Loucy (cell line): ENCODE data around the gene NDUFAF5.

Experiments
- H2AFZ ChIP-seq: fragments of 200-600 bp; sonication (generic); 2 replicates; pipeline ENCODE4 v1.6.0; 2016; ENCODE audit warnings: antibody characterized with exemption, mild to moderate bottlenecking, low read length, moderate library complexity
- H3F3A ChIP-seq: fragments of 200-600 bp; 2 replicates; pipeline ENCODE4 v1.6.0; 2016; ENCODE audit warnings: antibody characterized with exemption, low read depth, mild to moderate bottlenecking
- H3K27me3 ChIP-seq: fragments of 200-600 bp; sonication (generic); 2 replicates; pipeline ENCODE4 v1.6.1; 2014; ENCODE audit warnings: low read length, mild to moderate bottlenecking; ENCODE audit not compliant: insufficient read depth, poor library complexity, severe bottlenecking
- H3K36me3 ChIP-seq: fragments of 200-600 bp; sonication (generic); 2 replicates; pipeline ENCODE4 v1.6.1; 2016; ENCODE audit warnings: low read length; ENCODE audit not compliant: insufficient read depth
- H3K4me1 ChIP-seq: fragments of 200-600 bp; sonication (generic); 2 replicates; pipeline ENCODE4 v1.5.1; 2014; ENCODE audit warnings: low read length, mild to moderate bottlenecking; ENCODE audit not compliant: insufficient read depth, poor library complexity, severe bottlenecking
- H3K4me2 ChIP-seq: fragments of 200-600 bp; sonication (generic); 2 replicates; pipeline ENCODE4 v1.6.0; 2014; ENCODE audit warnings: antibody characterized with exemption, low read length, low read depth, mild to moderate bottlenecking; ENCODE audit not compliant: poor library complexity, severe bottlenecking
- H3K4me3 ChIP-seq: fragments of 200-600 bp; sonication (generic); 2 replicates; pipeline ENCODE4 v1.5.1; 2014; ENCODE audit warnings: low read length, mild to moderate bottlenecking, mixed read lengths; ENCODE audit not compliant: poor library complexity, severe bottlenecking
- H3K79me2 ChIP-seq: fragments of 200-600 bp; sonication (generic); 2 replicates; pipeline ENCODE4 v1.6.1; 2014; ENCODE audit warnings: low read length; ENCODE audit not compliant: insufficient read depth
- H3K9ac ChIP-seq: fragments of 200-600 bp; sonication (generic); 2 replicates; pipeline ENCODE4 v1.6.0; 2014; ENCODE audit warnings: mild to moderate bottlenecking, low read depth, low read length, moderate library complexity; ENCODE audit not compliant: poor library complexity, severe bottlenecking
- H3K9me2 ChIP-seq: fragments of 200-600 bp; sonication (generic); replicated peaks from 2 replicates; pipeline ENCODE4 v1.6.1; 2016; ENCODE audit warnings: low read depth, low read length, mixed read lengths
- H3K9me3 ChIP-seq: fragments of 200-600 bp; sonication (generic); 2 replicates; pipeline ENCODE4 v1.6.1; 2014; ENCODE audit warnings: mild to moderate bottlenecking, antibody characterized with exemption, low read length, low read depth; ENCODE audit not compliant: insufficient read depth
- H4K20me1 ChIP-seq: fragments of 200-600 bp; sonication (generic); 2 replicates; pipeline ENCODE4 v1.6.0; 2014; ENCODE audit warnings: antibody characterized with exemption, low read length, mild to moderate bottlenecking; ENCODE audit not compliant: insufficient read depth, poor library complexity, severe bottlenecking
- EZH2phosphoT487 ChIP-seq: fragments of 200-600 bp; IDR thresholded peaks from 2 replicates; pipeline ENCODE4 v1.6.1; 2018; ENCODE audit warnings: antibody characterized with exemption, mild to moderate bottlenecking, moderate library complexity, borderline replicate concordance
- TF ChIP-seq, protein P1 (sequence below): fragments of 200-600 bp; sonication (generic); conservative IDR thresholded peaks from 2 replicates; pipeline ENCODE4 v1.5.1; 2014; ENCODE audit warnings: mild to moderate bottlenecking, antibody characterized with exemption, low read length

The NDUFAF5 gene

DNA sequence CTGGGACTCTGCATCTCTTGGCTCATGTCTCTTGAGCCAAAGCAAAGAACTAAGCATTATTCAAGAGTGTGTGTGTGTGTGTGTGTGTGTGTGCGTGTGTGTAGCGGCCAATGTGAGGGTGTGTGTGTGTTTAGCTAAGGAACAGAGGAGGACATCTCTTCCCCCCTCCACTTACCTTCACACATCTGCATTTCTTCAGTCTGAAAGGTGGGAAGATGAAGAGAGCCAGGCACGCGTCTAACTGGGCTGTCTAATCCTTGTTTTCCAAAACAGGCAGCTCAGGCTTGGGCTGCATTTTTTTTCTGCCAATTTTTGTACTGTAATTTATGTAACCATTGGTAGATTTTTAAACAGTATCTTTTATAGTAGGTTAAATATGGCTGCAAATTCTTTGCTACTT, 59.5 kb downstream of the NDUFAF5 start:
- Histone ChIP-seq H3K9me2 (no peaks in the 10 kb centered on the region), H3K36me3 (no peaks in the 10 kb centered on the region), H3K79me2 (no peaks in the 10 kb centered on the region), H3K4me2 (no peak overlapping the region), H2AFZ (no peak overlapping the region), H3K9me3 (no peaks in the 10 kb centered on the region; the same call in 1 of the 2 replicates), H4K20me1 (no peaks in the 10 kb centered on the region), H3K4me1 (no peaks in the 10 kb centered on the region), H3K9ac (no peak overlapping the region), H3F3A (no peaks in the 10 kb centered on the region), H3K4me3 (no peak overlapping the region), H3K27me3 (no peaks in the 10 kb centered on the region)
- no peak for TF ChIP-seq EZH2phosphoT487
- TF ChIP-seq, protein P1, sequence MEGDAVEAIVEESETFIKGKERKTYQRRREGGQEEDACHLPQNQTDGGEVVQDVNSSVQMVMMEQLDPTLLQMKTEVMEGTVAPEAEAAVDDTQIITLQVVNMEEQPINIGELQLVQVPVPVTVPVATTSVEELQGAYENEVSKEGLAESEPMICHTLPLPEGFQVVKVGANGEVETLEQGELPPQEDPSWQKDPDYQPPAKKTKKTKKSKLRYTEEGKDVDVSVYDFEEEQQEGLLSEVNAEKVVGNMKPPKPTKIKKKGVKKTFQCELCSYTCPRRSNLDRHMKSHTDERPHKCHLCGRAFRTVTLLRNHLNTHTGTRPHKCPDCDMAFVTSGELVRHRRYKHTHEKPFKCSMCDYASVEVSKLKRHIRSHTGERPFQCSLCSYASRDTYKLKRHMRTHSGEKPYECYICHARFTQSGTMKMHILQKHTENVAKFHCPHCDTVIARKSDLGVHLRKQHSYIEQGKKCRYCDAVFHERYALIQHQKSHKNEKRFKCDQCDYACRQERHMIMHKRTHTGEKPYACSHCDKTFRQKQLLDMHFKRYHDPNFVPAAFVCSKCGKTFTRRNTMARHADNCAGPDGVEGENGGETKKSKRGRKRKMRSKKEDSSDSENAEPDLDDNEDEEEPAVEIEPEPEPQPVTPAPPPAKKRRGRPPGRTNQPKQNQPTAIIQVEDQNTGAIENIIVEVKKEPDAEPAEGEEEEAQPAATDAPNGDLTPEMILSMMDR = no peak

DNA sequence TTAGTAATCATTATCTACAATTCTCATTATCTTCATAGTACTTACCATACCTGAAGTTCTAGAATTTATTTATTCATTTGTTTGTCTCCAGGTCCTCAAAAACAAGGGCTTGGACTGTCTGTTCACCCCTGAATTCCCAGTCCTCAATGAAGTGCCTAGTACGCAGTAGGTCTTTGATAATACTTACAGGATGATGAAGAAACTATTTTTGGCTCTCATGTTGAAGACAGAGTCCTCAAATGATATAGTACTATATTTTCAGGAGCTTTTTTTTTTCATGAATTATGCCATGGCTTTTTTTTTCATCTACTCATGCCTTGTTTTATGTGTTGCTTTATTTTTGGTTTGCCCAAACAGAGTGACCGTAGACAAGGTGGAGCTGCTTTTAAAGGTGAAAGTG, 66.5 kb downstream of the NDUFAF5 start:
- Histone ChIP-seq H3F3A (no peaks in the 10 kb centered on the region), H3K9me2 (no peaks in the 10 kb centered on the region), H3K27me3 (no peaks in the 10 kb centered on the region), H4K20me1 (no peaks in the 10 kb centered on the region), H3K79me2 (no peaks in the 10 kb centered on the region), H3K4me3 (no peak overlapping the region), H3K36me3 (no peaks in the 10 kb centered on the region), H3K9me3 (no peaks in the 10 kb centered on the region; the same call in 1 of the 2 replicates), H3K9ac (no peak overlapping the region), H3K4me2 (no peak overlapping the region), H2AFZ (no peak overlapping the region), H3K4me1 (no peaks in the 10 kb centered on the region)
- TF ChIP-seq EZH2phosphoT487 = no peak
- TF ChIP-seq, protein P1 = no peak

DNA sequence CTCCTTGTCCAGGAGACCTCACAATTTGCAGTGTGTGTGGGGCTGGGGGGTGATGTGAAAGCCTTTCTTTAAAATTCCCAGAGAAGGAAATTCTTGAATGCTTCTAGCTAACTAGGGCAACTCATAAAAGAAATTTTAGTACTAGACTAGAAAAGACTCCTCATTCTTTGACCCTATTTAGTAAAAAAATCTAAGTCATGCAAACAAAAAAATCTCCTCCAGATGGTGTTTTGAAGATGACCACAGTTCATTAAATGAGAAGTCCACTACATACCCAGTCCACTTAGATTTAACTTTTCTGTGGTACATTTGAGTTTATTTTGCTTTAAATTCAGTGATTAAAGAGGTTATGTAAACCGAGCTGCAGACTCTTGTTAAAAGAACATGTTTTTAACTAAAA, 67.5 kb downstream of the NDUFAF5 start:
- Histone ChIP-seq H4K20me1 (no peaks in the 10 kb centered on the region), H3K9ac (no peak overlapping the region), H3K4me1 (no peaks in the 10 kb centered on the region), H3K9me2 (no peaks in the 10 kb centered on the region), H3K36me3 (no peaks in the 10 kb centered on the region), H3K79me2 (no peaks in the 10 kb centered on the region), H3K4me2 (no peak overlapping the region), H3K27me3 (no peaks in the 10 kb centered on the region), H3K4me3 (no peak overlapping the region), H3K9me3 (no peaks in the 10 kb centered on the region; the same call in 1 of the 2 replicates), H3F3A (no peaks in the 10 kb centered on the region), H2AFZ (no peak overlapping the region)
- TF ChIP-seq, protein P1 = no peak
- TF ChIP-seq EZH2phosphoT487 = no peak
